Measurements from ENCODE around the gene ALDOB.

The ALDOB gene

DNA sequence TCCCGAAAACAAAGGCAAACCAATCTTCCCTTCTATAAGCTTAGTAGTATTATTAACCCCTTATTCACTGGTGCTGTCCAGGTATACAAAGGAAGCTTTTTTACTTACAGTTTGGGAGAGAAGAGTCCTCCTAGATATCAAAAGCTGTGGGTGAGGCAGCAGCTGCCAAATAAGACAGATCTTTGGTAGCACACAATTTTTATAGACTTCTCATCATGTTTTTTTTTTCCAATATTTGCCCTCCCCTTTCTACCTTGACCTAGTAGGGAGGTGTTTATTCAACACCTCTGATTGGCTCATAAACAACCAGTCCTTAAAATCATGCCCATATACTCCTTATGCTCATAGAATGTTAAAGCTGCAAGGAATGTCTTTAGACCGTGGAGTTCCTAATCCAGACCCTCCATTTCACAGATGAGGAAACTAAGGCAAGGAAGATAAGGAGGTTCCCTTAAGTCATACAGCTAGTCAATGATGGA is at the start of gene ALDOB:
Gene ALDOB, minus strand, starts transcription at position 174 of the 479 bp plus-strand sequence. CDS start 4,887 bp downstream, outside the sequence.
- CTCF ChIA-PET, result interaction anchor here (1.0 kb wide), 1 partner anchor 94 kb away, joined by 3 read pairs; no protein-coding TSS in a partner anchor
- POLR2A ChIA-PET, result no interaction called here
- TF ChIP-seq, protein P1, sequence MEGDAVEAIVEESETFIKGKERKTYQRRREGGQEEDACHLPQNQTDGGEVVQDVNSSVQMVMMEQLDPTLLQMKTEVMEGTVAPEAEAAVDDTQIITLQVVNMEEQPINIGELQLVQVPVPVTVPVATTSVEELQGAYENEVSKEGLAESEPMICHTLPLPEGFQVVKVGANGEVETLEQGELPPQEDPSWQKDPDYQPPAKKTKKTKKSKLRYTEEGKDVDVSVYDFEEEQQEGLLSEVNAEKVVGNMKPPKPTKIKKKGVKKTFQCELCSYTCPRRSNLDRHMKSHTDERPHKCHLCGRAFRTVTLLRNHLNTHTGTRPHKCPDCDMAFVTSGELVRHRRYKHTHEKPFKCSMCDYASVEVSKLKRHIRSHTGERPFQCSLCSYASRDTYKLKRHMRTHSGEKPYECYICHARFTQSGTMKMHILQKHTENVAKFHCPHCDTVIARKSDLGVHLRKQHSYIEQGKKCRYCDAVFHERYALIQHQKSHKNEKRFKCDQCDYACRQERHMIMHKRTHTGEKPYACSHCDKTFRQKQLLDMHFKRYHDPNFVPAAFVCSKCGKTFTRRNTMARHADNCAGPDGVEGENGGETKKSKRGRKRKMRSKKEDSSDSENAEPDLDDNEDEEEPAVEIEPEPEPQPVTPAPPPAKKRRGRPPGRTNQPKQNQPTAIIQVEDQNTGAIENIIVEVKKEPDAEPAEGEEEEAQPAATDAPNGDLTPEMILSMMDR (IDR thresholded peaks at IDR 0.05; ENCODE audit: control extremely low read depth, extremely low read depth, low read depth, missing control alignments), result no peak
- DNase-seq (ENCODE audit: extremely low spot score), result no peak

DNA sequence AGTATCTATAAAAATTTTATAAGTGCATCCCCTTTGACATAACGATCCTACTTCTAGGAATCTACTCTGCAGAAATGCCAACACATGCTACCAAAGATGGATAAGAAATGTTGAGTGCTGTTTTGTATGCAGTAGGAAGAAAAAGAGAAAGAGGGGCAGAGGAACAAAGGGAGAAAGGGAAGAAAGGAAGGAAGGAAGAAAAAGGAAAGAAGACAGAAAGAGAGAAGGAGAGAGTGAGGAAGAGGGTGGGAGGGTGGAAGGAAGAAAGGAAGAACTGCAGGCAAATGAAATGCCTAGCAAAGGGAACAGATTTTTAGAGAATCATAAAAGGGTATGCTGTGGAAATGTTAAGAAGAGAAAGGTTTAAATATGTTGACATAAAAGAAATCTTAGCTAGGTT is 48.5 kb upstream of the ALDOB start:
- DNase-seq (ENCODE audit: extremely low spot score), result no peak
- ChIA-PET CTCF (interaction anchor here (1.8 kb wide), 1 partner anchor 10 kb away, joined by 4 read pairs; no protein-coding TSS in a partner anchor), POLR2A (no interaction called here)
- TF ChIP-seq, protein P1 (IDR thresholded peaks at IDR 0.05; ENCODE audit: control extremely low read depth, extremely low read depth, low read depth, missing control alignments), result no peak

DNA sequence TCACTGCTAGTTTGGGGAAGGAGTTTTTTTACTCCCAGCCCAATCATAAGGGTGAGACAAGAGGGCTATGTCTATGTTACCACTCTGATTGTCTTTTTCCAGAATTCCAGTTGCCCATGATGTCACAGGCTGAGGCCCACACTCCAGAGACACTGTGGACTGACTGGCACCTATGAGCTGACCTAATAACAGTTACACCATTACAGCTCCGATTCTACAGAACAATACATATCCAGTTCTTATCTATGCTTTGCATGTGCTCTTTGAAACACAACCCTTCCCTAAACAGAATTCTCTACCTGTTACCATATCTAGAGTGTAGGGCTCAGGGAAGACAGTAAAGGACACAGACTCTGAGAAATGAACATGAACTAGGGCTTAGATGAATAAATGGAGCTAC is 45.7 kb upstream of the ALDOB start:
- TF ChIP-seq, protein P1 (IDR thresholded peaks at IDR 0.05; ENCODE audit: control extremely low read depth, extremely low read depth, low read depth, missing control alignments), result no peak
- ChIA-PET POLR2A (no interaction called here), CTCF (interaction anchor here (1.6 kb wide), 1 partner anchor 22 kb away, joined by 5 read pairs; no protein-coding TSS in a partner anchor)
- no peak for DNase-seq (ENCODE audit: extremely low spot score)

DNA sequence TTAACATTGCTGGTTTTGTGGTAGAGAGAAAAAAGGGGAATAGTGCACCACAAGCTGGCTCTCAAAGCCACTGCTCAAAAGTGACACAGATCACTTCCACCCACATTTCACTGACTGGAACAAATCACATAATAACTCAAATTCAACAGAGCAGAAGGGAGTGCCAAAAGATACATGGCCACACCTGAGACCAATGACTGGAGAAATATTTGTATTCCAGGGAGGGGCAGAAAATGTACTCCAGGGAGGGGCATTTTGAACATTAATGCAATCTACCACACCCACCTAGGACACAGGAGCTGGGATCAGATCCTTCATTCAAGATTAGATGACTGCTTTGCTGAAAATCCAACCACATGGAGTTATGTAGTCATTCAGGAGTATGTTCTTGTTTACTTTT is 44.8 kb upstream of the ALDOB start:
- POLR2A ChIA-PET, result no interaction called here
- TF ChIP-seq, protein P1 (IDR thresholded peaks at IDR 0.05; ENCODE audit: control extremely low read depth, extremely low read depth, low read depth, missing control alignments), result no peak

DNA sequence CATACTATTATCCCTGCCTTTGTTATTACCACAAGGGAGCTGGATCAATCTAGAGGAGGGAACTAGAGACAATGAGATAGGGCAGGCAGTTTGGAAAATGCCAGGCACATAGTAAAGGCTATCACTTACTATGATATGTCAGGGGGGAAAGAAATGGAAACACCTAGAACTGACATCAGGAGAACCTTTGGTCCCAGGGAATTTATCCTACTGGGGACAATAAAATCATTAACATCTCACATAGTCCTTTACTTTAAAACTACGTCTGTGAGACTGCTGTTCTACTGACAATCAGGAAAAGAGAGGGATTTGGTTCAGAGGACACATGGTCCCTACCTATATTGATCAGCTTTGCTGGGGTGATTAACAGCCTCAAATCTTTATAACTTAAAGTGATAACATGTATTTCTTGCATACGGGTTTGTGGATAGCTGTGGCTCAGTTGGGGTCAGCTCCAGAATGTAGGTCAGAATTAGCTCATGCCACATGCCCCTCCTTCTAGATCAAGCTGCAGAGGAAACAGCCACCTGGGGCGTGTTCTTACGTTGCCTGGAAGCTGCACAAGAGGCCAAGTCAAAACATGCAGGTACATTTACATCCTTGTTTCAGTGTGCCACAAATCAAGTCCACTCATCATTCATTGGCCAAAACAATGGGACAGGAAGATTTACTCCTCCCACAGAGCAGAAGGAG is 43.9 kb upstream of the ALDOB start:
- DNase-seq (ENCODE audit: extremely low spot score), result no peak
- TF ChIP-seq, protein P1 (IDR thresholded peaks at IDR 0.05; ENCODE audit: control extremely low read depth, extremely low read depth, low read depth, missing control alignments), result no peak
- POLR2A ChIA-PET, result no interaction called here
- CTCF ChIA-PET, result interaction anchor here (0.7 kb wide), 2 partner anchors 9 to 21 kb away, joined by 3 read pairs; no protein-coding TSS in a partner anchor

More for the DNA sequence above, 44.8 kb upstream of the ALDOB start:
- CTCF ChIA-PET, result interaction anchor here (0.7 kb wide), 1 partner anchor 21 kb away, joined by 3 read pairs; no protein-coding TSS in a partner anchor
- no peak for DNase-seq (ENCODE audit: extremely low spot score)

DNA sequence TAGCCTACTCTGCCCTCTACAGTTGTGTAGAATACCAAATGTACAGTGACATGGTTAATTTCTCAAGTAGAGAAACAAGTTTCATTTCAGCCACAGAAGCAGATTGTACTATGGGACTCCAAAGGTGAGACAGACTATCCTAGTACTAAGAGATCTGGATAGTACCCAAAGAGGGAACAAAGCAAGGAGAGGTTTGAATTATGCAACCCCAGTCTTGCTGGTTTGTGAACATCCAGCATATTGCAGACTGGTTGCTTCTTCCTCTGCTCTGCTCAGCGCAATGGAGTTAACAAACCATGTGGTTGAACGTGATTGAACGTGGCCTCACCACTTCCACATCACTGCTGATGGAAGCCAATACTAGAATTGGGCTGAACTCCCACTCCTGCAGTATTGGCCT is 43.3 kb upstream of the ALDOB start:
- no peak for DNase-seq (ENCODE audit: extremely low spot score)
- TF ChIP-seq, protein P1 (IDR thresholded peaks at IDR 0.05; ENCODE audit: control extremely low read depth, extremely low read depth, low read depth, missing control alignments), result no peak
- ChIA-PET CTCF (no interaction called here), POLR2A (no interaction called here)

Data from GM10248 (cell line).